Nephron progenitor cell (in vitro differentiated cells): Measurements from ENCODE around the gene TMEM234.
"Not testable (repeated sequence)": the region's sequence is repeated elsewhere in the genome, so short reads cannot be mapped to it uniquely, and the experiment has no call there.

Experiments used
- DNase-seq: peaks from one replicate; pipeline ENCODE4 v3.0.0; 2021
- H3K27ac Mint-ChIP-seq: 2 replicates; pipeline ENCODE4 v1.8.0; 2021; ENCODE audit warnings: mild to moderate bottlenecking, moderate library complexity, mixed read lengths
- H3K27me3 Mint-ChIP-seq: 2 replicates; pipeline ENCODE4 v1.8.0; 2021; ENCODE audit warnings: mild to moderate bottlenecking, low read depth, mixed read lengths; ENCODE audit not compliant: poor library complexity
- H3K36me3 Mint-ChIP-seq: 2 replicates; pipeline ENCODE4 v1.8.0; 2021; ENCODE audit warnings: low read depth, mixed read lengths
- H3K4me1 Mint-ChIP-seq: 2 replicates; pipeline ENCODE4 v1.8.0; 2021; ENCODE audit warnings: mixed read lengths
- H3K4me3 Mint-ChIP-seq: 2 replicates; pipeline ENCODE4 v1.8.0; 2021; ENCODE audit warnings: mild to moderate bottlenecking, moderate library complexity, mixed read lengths
- H3K9me3 Mint-ChIP-seq: 2 replicates; pipeline ENCODE4 v1.8.0; 2021; ENCODE audit warnings: mild to moderate bottlenecking, moderate library complexity, mixed read lengths
- TF ChIP-seq, protein P1 (sequence below): fragments of 200-600 bp; sonication (generic); IDR thresholded peaks from 2 replicates; pipeline ENCODE4 v1.5.0; 2021; ENCODE audit warnings: antibody characterized with exemption

The TMEM234 gene

GRCh38 chr1:32221980-32222755, at the start of gene TMEM234, which contains the start of gene EIF3I:
TMEM234 (minus strand) TSS chr1:32222353; CDS start chr1:32222322, 31 bp downstream.
EIF3I (plus strand) TSS chr1:32222407; CDS start chr1:32222442, 35 bp downstream.
- peak within 1 kb of the TSS; percentile 95 for H3K27ac Mint-ChIP-seq
- peaks cover 48% of the 10 kb centered on the region for H3K4me1 Mint-ChIP-seq
- H3K36me3 Mint-ChIP-seq: peaks cover 38% of the 10 kb centered on the region
- DNase-seq: peak; percentile 91
- H3K27me3 Mint-ChIP-seq: no peaks in the 10 kb centered on the region
- TF ChIP-seq, protein P1, sequence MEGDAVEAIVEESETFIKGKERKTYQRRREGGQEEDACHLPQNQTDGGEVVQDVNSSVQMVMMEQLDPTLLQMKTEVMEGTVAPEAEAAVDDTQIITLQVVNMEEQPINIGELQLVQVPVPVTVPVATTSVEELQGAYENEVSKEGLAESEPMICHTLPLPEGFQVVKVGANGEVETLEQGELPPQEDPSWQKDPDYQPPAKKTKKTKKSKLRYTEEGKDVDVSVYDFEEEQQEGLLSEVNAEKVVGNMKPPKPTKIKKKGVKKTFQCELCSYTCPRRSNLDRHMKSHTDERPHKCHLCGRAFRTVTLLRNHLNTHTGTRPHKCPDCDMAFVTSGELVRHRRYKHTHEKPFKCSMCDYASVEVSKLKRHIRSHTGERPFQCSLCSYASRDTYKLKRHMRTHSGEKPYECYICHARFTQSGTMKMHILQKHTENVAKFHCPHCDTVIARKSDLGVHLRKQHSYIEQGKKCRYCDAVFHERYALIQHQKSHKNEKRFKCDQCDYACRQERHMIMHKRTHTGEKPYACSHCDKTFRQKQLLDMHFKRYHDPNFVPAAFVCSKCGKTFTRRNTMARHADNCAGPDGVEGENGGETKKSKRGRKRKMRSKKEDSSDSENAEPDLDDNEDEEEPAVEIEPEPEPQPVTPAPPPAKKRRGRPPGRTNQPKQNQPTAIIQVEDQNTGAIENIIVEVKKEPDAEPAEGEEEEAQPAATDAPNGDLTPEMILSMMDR: no peak
- peak within 1 kb of the TSS; percentile 96 for H3K4me3 Mint-ChIP-seq
- no peaks in the 10 kb centered on the region for H3K9me3 Mint-ChIP-seq

DNA sequence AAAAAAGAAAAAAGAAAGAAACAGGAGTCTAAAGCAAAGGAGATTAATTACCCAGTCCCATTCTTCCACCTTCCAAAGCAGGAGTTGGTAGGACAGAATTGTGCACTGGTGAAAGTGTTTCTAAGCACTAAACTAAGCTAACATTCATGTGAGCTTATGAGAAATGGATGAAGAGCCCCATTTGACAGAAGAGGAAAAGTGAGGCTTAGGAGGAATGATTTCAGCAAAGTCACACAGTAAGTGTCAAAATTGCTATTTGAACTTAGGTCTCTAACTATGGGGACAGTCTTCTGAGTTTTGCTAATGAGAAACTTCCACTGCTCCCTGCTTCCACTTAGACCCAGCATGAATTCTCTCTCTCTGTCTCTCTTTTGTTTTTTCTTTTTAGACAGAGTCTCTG, 47.6 kb upstream of the TMEM234 start:
- Mint-ChIP-seq H3K4me1 (peaks cover 23% of the 10 kb centered on the region), H3K27me3 (peaks cover 6% of the 10 kb centered on the region), H3K4me3 (no peak overlapping the region), H3K36me3 (no peaks in the 10 kb centered on the region), H3K9me3 (no peaks in the 10 kb centered on the region), H3K27ac (no peak overlapping the region)
- DNase-seq: no peak
- TF ChIP-seq, protein P1: no peak

- DNase-seq: no peak
- Mint-ChIP-seq H3K9me3 (no peaks in the 10 kb centered on the region), H3K4me1 (no peaks in the 10 kb centered on the region), H3K4me3 (no peak overlapping the region), H3K36me3 (no peaks in the 10 kb centered on the region), H3K27ac (no peak overlapping the region), H3K27me3 (peaks cover 14% of the 10 kb centered on the region)
- TF ChIP-seq, protein P1: no peak
These were observed 44.9 kb upstream of the TMEM234 start for GRCh38 chr1:32266921-32267591.

DNA sequence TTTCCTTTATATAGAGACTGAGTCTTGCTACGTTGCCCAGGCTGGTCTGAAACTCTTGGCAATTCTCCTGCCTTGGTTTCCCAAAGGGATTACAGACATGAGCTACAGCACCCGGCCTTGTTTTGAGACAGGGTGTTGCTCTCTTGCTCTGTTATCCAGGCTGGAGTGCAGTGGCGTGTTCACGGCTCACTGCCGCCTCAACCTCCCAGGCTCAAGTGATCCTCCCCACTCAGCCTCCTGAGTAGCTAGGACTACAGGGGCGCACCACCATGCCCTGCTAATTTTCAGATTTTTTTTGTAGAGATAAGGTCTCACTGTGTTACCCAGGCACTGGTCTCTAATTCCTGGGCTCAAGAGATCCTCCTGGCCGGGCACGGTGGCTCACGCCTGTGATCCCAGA, 43.7 kb upstream of the TMEM234 start:
- Mint-ChIP-seq H3K27me3 (peaks cover 14% of the 10 kb centered on the region), H3K4me3 (no peak overlapping the region), H3K4me1 (no peaks in the 10 kb centered on the region), H3K36me3 (no peaks in the 10 kb centered on the region), H3K9me3 (no peaks in the 10 kb centered on the region), H3K27ac (no peak overlapping the region)
- DNase-seq: no peak
- TF ChIP-seq, protein P1: no peak

DNA sequence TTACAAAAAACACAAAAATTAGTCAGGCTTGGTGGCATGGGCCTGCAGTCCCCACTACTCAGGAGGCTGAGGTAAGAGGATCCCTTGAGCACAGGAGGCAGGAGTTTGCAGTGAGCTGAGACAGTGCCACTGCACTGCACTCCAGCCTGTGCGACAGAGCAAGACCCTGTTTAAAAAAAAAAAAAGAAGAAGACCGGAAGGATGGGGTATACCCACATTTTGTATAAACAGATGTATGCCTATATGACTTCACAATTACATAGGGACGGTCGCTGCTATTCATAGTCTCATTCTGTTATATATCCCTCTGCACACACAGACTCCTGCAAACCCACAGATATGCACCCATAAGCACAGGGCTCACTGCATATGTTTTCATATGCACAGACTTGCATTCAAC, 41.6 kb upstream of the TMEM234 start:
- Mint-ChIP-seq H3K27me3 (peaks cover 19% of the 10 kb centered on the region), H3K27ac (peak overlapping the region; percentile 53), H3K36me3 (no peaks in the 10 kb centered on the region), H3K9me3 (no peaks in the 10 kb centered on the region), H3K4me3 (no peak overlapping the region), H3K4me1 (no peaks in the 10 kb centered on the region)
- no peak for DNase-seq
- TF ChIP-seq, protein P1: no peak

DNA sequence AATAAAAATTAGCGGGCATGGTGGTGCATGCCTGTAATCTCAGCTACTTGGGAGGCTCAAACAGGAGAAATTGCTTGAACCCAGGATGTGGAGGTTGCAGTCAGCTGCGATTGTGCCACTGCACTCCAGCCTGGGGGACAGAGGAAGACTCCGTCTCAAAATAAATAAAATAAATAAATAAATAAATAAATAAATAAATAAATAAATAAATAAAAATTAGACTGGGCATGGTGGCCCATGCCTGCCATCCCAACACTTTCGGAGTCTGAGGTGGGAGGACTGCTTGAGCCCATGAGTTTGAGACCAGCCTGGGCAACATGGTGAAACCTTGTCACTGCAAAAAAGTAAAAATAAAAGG, 41.1 kb upstream of the TMEM234 start:
- not testable (repeated sequence) for H3K27ac Mint-ChIP-seq, DNase-seq, H3K9me3 Mint-ChIP-seq, H3K4me1 Mint-ChIP-seq, H3K4me3 Mint-ChIP-seq, H3K36me3 Mint-ChIP-seq
- H3K27me3 Mint-ChIP-seq: peaks cover 18% of the 10 kb centered on the region
